ENCODE measurements around the gene NTM. TPM values are rescaled to one million over a fixed set of nuclear protein-coding genes. Genes with fewer than 3 reads are reported as not detected.

The NTM gene
- total RNA-seq, 4 donors from 2014 or later, result 0.40 to 3.1 (median 2.1) TPM; not detected in 1

DNA sequence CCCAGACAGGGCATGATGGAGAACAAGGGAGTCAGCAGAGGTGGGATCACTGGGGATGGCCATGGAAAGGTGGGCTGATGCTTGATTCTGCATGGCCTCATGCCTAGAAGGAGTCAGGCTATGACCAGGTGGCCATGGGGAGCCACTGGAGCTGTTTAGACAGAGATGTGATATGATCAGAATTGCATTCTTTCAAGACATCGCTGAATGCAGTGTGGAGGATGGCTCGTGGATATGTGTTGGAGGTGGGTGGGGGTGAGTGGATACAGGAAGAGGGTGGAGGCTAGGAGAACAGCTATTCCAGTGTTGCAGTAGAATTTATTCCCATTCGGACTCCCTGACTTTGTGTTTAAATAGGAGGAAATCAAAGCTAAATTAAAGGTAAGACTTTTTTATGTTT, 841.1 kb downstream of the NTM start:
- H3K4me3 ChIP-seq, result no peak overlapping the region
- in situ Hi-C loops (cut with MboI; ENCODE audit: low pct_ligation_motif_present in 1 of 4, low pct_unique_long_range_greater_than_20kb in 1 of 4, low sequenced_read_pairs in 3 of 4) (no loop called here), intact Hi-C loops (cut with DNase I; ENCODE audit: low total_unique reads) (no loop called here)
- no peak overlapping the region for H3K27ac ChIP-seq
- no peaks in the 10 kb centered on the region for H3K36me3 ChIP-seq
- TF ChIP-seq EP300 (IDR thresholded peaks at IDR 0.05; ENCODE audit: low read depth) (no peak), POLR2A (IDR thresholded peaks at IDR 0.05) (no peak), POLR2AphosphoS5 (IDR thresholded peaks at IDR 0.05) (no peak)
- TF ChIP-seq, protein P1, sequence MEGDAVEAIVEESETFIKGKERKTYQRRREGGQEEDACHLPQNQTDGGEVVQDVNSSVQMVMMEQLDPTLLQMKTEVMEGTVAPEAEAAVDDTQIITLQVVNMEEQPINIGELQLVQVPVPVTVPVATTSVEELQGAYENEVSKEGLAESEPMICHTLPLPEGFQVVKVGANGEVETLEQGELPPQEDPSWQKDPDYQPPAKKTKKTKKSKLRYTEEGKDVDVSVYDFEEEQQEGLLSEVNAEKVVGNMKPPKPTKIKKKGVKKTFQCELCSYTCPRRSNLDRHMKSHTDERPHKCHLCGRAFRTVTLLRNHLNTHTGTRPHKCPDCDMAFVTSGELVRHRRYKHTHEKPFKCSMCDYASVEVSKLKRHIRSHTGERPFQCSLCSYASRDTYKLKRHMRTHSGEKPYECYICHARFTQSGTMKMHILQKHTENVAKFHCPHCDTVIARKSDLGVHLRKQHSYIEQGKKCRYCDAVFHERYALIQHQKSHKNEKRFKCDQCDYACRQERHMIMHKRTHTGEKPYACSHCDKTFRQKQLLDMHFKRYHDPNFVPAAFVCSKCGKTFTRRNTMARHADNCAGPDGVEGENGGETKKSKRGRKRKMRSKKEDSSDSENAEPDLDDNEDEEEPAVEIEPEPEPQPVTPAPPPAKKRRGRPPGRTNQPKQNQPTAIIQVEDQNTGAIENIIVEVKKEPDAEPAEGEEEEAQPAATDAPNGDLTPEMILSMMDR (IDR thresholded peaks at IDR 0.05), result no peak
- DNase-seq, result no peak
- no peaks in the 10 kb centered on the region for H3K9me3 ChIP-seq
- H3K4me1 ChIP-seq, result no peaks in the 10 kb centered on the region
- 60 to 66% methylated on average over 1 to 3 of the region's 3 CpGs for WGBS, 2 donors (ENCODE audit: low coverage in 1 of 2)
- H3K27me3 ChIP-seq, result no peaks in the 10 kb centered on the region

- WGBS, 2 donors (ENCODE audit: low coverage in 1 of 2), result 87 to 100% methylated on average over 1 to 5 of the region's 5 CpGs
- no peaks in the 10 kb centered on the region for H3K36me3 ChIP-seq
- no peaks in the 10 kb centered on the region for H3K9me3 ChIP-seq
- H3K4me1 ChIP-seq, result no peaks in the 10 kb centered on the region
- DNase-seq, result no peak
- in situ Hi-C loops (cut with MboI; ENCODE audit: low pct_ligation_motif_present in 1 of 4, low pct_unique_long_range_greater_than_20kb in 1 of 4, low sequenced_read_pairs in 3 of 4) (no loop called here), intact Hi-C loops (cut with DNase I; ENCODE audit: low total_unique reads) (no loop called here)
- TF ChIP-seq POLR2AphosphoS5 (IDR thresholded peaks at IDR 0.05) (no peak), POLR2A (IDR thresholded peaks at IDR 0.05) (no peak), EP300 (IDR thresholded peaks at IDR 0.05; ENCODE audit: low read depth) (no peak)
- TF ChIP-seq, protein P1 (IDR thresholded peaks at IDR 0.05), result no peak
- H3K27ac ChIP-seq, result no peak overlapping the region
- no peaks in the 10 kb centered on the region for H3K27me3 ChIP-seq
- no peak overlapping the region for H3K4me3 ChIP-seq
Observed at GRCh38 chr11:132217856-132218255, 847.4 kb downstream of the NTM start.

DNA sequence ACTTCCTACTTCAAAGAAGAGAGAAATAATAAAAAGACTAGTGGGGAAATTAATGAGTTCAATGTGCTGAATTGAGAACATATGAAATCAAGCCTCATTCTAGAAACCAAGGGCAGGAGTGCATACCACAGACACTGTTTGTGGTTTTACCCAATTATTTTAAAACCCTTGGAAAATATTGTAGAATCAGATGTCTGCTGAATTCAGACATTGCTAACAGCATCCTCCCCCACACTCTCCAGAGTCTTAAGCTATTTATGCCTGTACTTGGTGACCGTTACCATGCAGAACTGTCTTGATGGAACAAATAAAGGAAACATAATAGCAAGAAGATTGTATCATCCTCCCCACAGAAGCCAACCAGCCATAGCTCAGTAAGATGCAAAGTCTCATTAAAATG, 850.1 kb downstream of the NTM start:
- H3K4me1 ChIP-seq, result no peaks in the 10 kb centered on the region
- H3K27ac ChIP-seq, result no peak overlapping the region
- in situ Hi-C loops (cut with MboI; ENCODE audit: low pct_ligation_motif_present in 1 of 4, low pct_unique_long_range_greater_than_20kb in 1 of 4, low sequenced_read_pairs in 3 of 4) (no loop called here), intact Hi-C loops (cut with DNase I; ENCODE audit: low total_unique reads) (no loop called here)
- 48 to 63% methylated on average over 1 of the region's 1 CpG for WGBS, 2 donors (ENCODE audit: low coverage in 1 of 2)
- H3K27me3 ChIP-seq, result no peaks in the 10 kb centered on the region
- H3K36me3 ChIP-seq, result no peaks in the 10 kb centered on the region
- no peak overlapping the region for H3K4me3 ChIP-seq
- H3K9me3 ChIP-seq, result no peaks in the 10 kb centered on the region
- no peak for DNase-seq
- TF ChIP-seq POLR2A (IDR thresholded peaks at IDR 0.05), result no peak
- TF ChIP-seq, protein P1 (IDR thresholded peaks at IDR 0.05), result no peak
- TF ChIP-seq EP300 (IDR thresholded peaks at IDR 0.05; ENCODE audit: low read depth), result no peak
- no peak for TF ChIP-seq POLR2AphosphoS5 (IDR thresholded peaks at IDR 0.05)

GRCh38 chr11:132222345-132222744, 851.9 kb downstream of the NTM start:
- in situ Hi-C loops (cut with MboI; ENCODE audit: low pct_ligation_motif_present in 1 of 4, low pct_unique_long_range_greater_than_20kb in 1 of 4, low sequenced_read_pairs in 3 of 4) (no loop called here), intact Hi-C loops (cut with DNase I; ENCODE audit: low total_unique reads) (no loop called here)
- TF ChIP-seq EP300 (IDR thresholded peaks at IDR 0.05; ENCODE audit: low read depth) (no peak), POLR2A (IDR thresholded peaks at IDR 0.05) (no peak), POLR2AphosphoS5 (IDR thresholded peaks at IDR 0.05) (no peak)
- TF ChIP-seq, protein P1 (IDR thresholded peaks at IDR 0.05), result no peak
- Histone ChIP-seq H3K4me3 (no peak overlapping the region), H3K4me1 (no peaks in the 10 kb centered on the region), H3K27me3 (no peaks in the 10 kb centered on the region), H3K27ac (no peak overlapping the region), H3K9me3 (no peaks in the 10 kb centered on the region), H3K36me3 (no peaks in the 10 kb centered on the region)
- WGBS, 2 donors (ENCODE audit: low coverage in 1 of 2), result 90% methylated on average over 2 of the region's 2 CpGs; no CpG with 5 or more reads in 1 of the 2 donors
- no peak for DNase-seq

All from transverse colon (tissue), 4 donors.